MM.1S (cell line): ENCODE results near the gene PGA5.

Experiments used
- DNase-seq: peaks from one replicate; pipeline ENCODE4 v3.0.0-alpha.2; 2015
- H2AFZ ChIP-seq: fragments of 300-600 bp; sonication (generic); 2 replicates; pipeline ENCODE4 v1.6.0; 2016; ENCODE audit warnings: antibody characterized with exemption, low read length
- H3F3A ChIP-seq: fragments of 300-600 bp; sonication (generic); 2 replicates; pipeline ENCODE4 v1.6.1; 2016; ENCODE audit warnings: mild to moderate bottlenecking, antibody characterized with exemption, low read length, moderate library complexity, mixed read lengths; ENCODE audit not compliant: insufficient read depth
- H3K27ac ChIP-seq: fragments of 300-600 bp; sonication (generic); 2 replicates; pipeline ENCODE4 v1.5.1; 2016; ENCODE audit warnings: mild to moderate bottlenecking, low read length
- H3K27me3 ChIP-seq: fragments of 300-600 bp; sonication (generic); replicated peaks from 2 replicates; pipeline ENCODE4 v1.6.0; 2016; ENCODE audit warnings: low read length; ENCODE audit not compliant: insufficient read depth
- H3K36me3 ChIP-seq: fragments of 300-600 bp; sonication (generic); replicated peaks from 2 replicates; pipeline ENCODE4 v1.6.1; 2016; ENCODE audit warnings: mild to moderate bottlenecking, low read length, mixed read lengths; ENCODE audit not compliant: insufficient read depth
- H3K4me1 ChIP-seq: fragments of 300-600 bp; sonication (generic); 2 replicates; pipeline ENCODE4 v1.6.1; 2016; ENCODE audit warnings: low read length, mixed read lengths
- H3K4me2 ChIP-seq: fragments of 300-600 bp; sonication (generic); 2 replicates; pipeline ENCODE4 v1.6.0; 2016; ENCODE audit warnings: low read depth, low read length
- H3K4me3 ChIP-seq: fragments of 300-600 bp; sonication (generic); 2 replicates; pipeline ENCODE4 v1.5.1; 2016; ENCODE audit warnings: low read length, mixed read lengths
- H3K79me2 ChIP-seq: fragments of 300-600 bp; sonication (generic); 2 replicates; pipeline ENCODE4 v1.6.1; 2016; ENCODE audit warnings: mixed run types, low read length, mixed read lengths
- H3K9ac ChIP-seq: fragments of 300-600 bp; sonication (generic); 2 replicates; pipeline ENCODE4 v1.6.1; 2016; ENCODE audit warnings: low read length, mixed read lengths
- H3K9me2 ChIP-seq: fragments of 300-600 bp; sonication (generic); replicated peaks from 2 replicates; pipeline ENCODE4 v1.6.1; 2016; ENCODE audit warnings: mild to moderate bottlenecking, low read length, mixed read lengths; ENCODE audit not compliant: insufficient read depth
- H3K9me3 ChIP-seq: fragments of 300-600 bp; sonication (generic); replicated peaks from 2 replicates; pipeline ENCODE4 v1.6.1; 2016; ENCODE audit warnings: mild to moderate bottlenecking, low read length, mixed read lengths; ENCODE audit not compliant: insufficient read depth
- H4K20me1 ChIP-seq: fragments of 300-600 bp; sonication (generic); 2 replicates; pipeline ENCODE4 v1.6.1; 2016; ENCODE audit warnings: mild to moderate bottlenecking, low read length, moderate library complexity, mixed read lengths; ENCODE audit not compliant: insufficient read depth
- EZH2 ChIP-seq: fragments of 300-600 bp; sonication (generic); optimal IDR thresholded peaks from 2 replicates; pipeline ENCODE3; 2017; ENCODE audit warnings: low read depth, mild to moderate bottlenecking, antibody characterized with exemption, low read length, mixed read lengths
- EZH2phosphoT487 ChIP-seq: fragments of 300-600 bp; sonication (generic); IDR thresholded peaks from 2 replicates; pipeline ENCODE4 v1.6.1; 2018; ENCODE audit warnings: antibody characterized with exemption, low read length
- TF ChIP-seq, protein P1 (sequence below): fragments of 300-600 bp; sonication (generic); IDR thresholded peaks from 2 replicates; pipeline ENCODE4 v1.5.1; 2016; ENCODE audit warnings: antibody characterized with exemption, low read length, mixed read lengths

The PGA5 gene

DNA sequence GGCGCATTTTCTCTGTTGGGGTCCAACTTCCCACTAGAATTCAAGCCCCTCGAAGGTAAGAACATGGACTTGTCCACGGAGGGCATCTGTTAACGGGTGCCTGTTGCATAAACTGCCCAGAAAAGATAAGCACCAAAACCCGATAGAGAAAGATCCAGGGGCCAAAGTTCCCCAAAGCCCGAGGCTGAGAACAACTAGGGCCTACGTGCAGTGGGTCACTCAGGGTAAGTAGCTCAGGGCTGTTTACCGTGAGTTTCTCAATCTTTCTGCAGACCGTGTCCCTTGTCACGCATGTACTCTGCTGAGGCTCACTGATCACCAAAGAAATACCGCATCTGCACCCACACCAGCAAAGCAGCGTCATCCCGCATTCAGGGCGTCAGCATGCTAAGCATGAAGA is 24.4 kb downstream of the PGA5 start:
- Histone ChIP-seq H3K9ac (no peak overlapping the region), H2AFZ (no peak overlapping the region), H3K36me3 (no peaks in the 10 kb centered on the region), H3K4me1 (no peaks in the 10 kb centered on the region), H3K79me2 (no peaks in the 10 kb centered on the region), H3K4me2 (no peak overlapping the region), H3K9me3 (no peaks in the 10 kb centered on the region), H3K27me3 (no peaks in the 10 kb centered on the region), H3F3A (no peaks in the 10 kb centered on the region), H3K27ac (no peak overlapping the region), H4K20me1 (no peaks in the 10 kb centered on the region), H3K9me2 (no peaks in the 10 kb centered on the region), H3K4me3 (no peak overlapping the region)
- TF ChIP-seq, protein P1, sequence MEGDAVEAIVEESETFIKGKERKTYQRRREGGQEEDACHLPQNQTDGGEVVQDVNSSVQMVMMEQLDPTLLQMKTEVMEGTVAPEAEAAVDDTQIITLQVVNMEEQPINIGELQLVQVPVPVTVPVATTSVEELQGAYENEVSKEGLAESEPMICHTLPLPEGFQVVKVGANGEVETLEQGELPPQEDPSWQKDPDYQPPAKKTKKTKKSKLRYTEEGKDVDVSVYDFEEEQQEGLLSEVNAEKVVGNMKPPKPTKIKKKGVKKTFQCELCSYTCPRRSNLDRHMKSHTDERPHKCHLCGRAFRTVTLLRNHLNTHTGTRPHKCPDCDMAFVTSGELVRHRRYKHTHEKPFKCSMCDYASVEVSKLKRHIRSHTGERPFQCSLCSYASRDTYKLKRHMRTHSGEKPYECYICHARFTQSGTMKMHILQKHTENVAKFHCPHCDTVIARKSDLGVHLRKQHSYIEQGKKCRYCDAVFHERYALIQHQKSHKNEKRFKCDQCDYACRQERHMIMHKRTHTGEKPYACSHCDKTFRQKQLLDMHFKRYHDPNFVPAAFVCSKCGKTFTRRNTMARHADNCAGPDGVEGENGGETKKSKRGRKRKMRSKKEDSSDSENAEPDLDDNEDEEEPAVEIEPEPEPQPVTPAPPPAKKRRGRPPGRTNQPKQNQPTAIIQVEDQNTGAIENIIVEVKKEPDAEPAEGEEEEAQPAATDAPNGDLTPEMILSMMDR: no peak
- TF ChIP-seq EZH2phosphoT487 (no peak), EZH2 (no peak)
- DNase-seq: no peak

DNA sequence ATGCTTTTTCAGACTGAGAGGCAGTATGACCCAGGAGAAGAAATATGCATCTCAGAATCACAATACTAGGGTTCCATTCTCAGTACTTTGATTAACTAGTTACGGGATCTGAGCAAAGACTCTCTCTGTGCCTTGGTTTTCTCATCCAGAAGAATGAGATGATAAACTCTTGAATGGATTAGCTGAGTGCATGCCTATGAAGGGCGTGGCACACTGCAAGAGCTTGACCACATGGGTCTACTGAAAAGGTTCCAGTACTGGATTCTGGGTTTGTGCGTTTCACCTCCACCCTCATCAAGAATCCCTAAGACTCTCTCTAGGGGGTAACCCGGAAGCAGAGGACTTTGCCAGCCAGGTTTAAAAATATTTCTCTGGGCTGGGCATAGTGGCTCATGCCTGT is 25.6 kb downstream of the PGA5 start:
- H4K20me1 ChIP-seq: no peaks in the 10 kb centered on the region
- TF ChIP-seq EZH2: no peak
- H3K4me3 ChIP-seq: no peak overlapping the region
- H3K27me3 ChIP-seq: no peaks in the 10 kb centered on the region
- no peaks in the 10 kb centered on the region for H3K79me2 ChIP-seq
- no peak overlapping the region for H3K4me2 ChIP-seq
- H3K9ac ChIP-seq: no peak overlapping the region
- H3K27ac ChIP-seq: no peak overlapping the region
- H3K36me3 ChIP-seq: no peaks in the 10 kb centered on the region
- H3K4me1 ChIP-seq: no peaks in the 10 kb centered on the region
- DNase-seq: no peak
- no peaks in the 10 kb centered on the region for H3F3A ChIP-seq
- no peaks in the 10 kb centered on the region for H3K9me3 ChIP-seq
- no peak overlapping the region for H2AFZ ChIP-seq
- H3K9me2 ChIP-seq: no peaks in the 10 kb centered on the region

GRCh38 chr11:61267437-61267841 is 26.5 kb downstream of the PGA5 start:
- H3K4me2 ChIP-seq: no peak overlapping the region
- TF ChIP-seq EZH2 (no peak), EZH2phosphoT487 (no peak)
- TF ChIP-seq, protein P1: no peak
- no peaks in the 10 kb centered on the region for H3K36me3 ChIP-seq

GRCh38 chr11:61268588-61269250 is 27.7 kb downstream of the PGA5 start:
- H3F3A ChIP-seq: no peaks in the 10 kb centered on the region
- no peak overlapping the region for H3K27ac ChIP-seq
- H3K9me3 ChIP-seq: no peaks in the 10 kb centered on the region
- H3K27me3 ChIP-seq: no peaks in the 10 kb centered on the region
- no peaks in the 10 kb centered on the region for H3K9me2 ChIP-seq
- H2AFZ ChIP-seq: no peak overlapping the region
- DNase-seq: no peak
- no peaks in the 10 kb centered on the region for H3K79me2 ChIP-seq
- no peaks in the 10 kb centered on the region for H3K36me3 ChIP-seq
- H3K9ac ChIP-seq: no peak overlapping the region
- no peaks in the 10 kb centered on the region for H4K20me1 ChIP-seq
- H3K4me3 ChIP-seq: no peak overlapping the region
- H3K4me2 ChIP-seq: no peak overlapping the region
- TF ChIP-seq, protein P1: no peak
- TF ChIP-seq EZH2: no peak
- no peaks in the 10 kb centered on the region for H3K4me1 ChIP-seq

More at GRCh38 chr11:61267437-61267841, 26.5 kb downstream of the PGA5 start:
- Histone ChIP-seq H3F3A (no peaks in the 10 kb centered on the region), H4K20me1 (no peaks in the 10 kb centered on the region), H2AFZ (no peak overlapping the region), H3K9me3 (no peaks in the 10 kb centered on the region), H3K4me1 (no peaks in the 10 kb centered on the region), H3K4me3 (no peak overlapping the region), H3K9ac (no peak overlapping the region), H3K27me3 (no peaks in the 10 kb centered on the region), H3K27ac (no peak overlapping the region), H3K79me2 (no peaks in the 10 kb centered on the region), H3K9me2 (no peaks in the 10 kb centered on the region)
- DNase-seq: no peak
